IMR-90 (cell line): ENCODE measurements around the gene ABHD12. TPM values are rescaled to one million over a fixed set of nuclear protein-coding genes. Genes with fewer than 3 reads are reported as not detected.

Experiments used
- ATAC-seq: fragments of 200-7000 bp; cut with Tn5 transposase; 2 replicates; pipeline ENCODE4 v1.9.1; 2020; ENCODE audit warnings: low read depth, mild to moderate bottlenecking, moderate library complexity
- BruUV-seq: library from RNA; stranded (reverse); fragments of 400-500 nt; replicated peaks from 2 replicates; lab custom pipeline; 2021; lab: Mats Ljungman, UMichigan
- CTCF ChIA-PET: fragments of 300-600 bp; formaldehyde crosslinking; extraction: SDS; loops from one replicate; lab custom pipeline; 2021; ENCODE audit warnings: antibody characterized with exemption; lab: Yijun Ruan, JAX
- POLR2A ChIA-PET: fragments of 300-600 bp; sonication (Branson Sonifier 250); formaldehyde crosslinking; loops from one replicate; lab custom pipeline; 2022; ENCODE audit warnings: antibody characterized with exemption; ENCODE audit not compliant: unreplicated experiment; lab: Charles Lee
- DNase-seq: peaks from one replicate; pipeline ENCODE4 v3.0.0; 2013
- H2AFZ ChIP-seq: replicated peaks from 2 replicates; pipeline ENCODE3; 2013; ENCODE audit warnings: low read length, mild to moderate bottlenecking; ENCODE audit not compliant: poor library complexity
- H2AK5ac ChIP-seq: 2 replicates; pipeline ENCODE4 v1.6.1; 2013; ENCODE audit warnings: low read depth, low read length, inconsistent platforms
- H2AK9ac ChIP-seq: replicated peaks from 2 replicates; pipeline ENCODE3; 2013; ENCODE audit warnings: mild to moderate bottlenecking, low read depth, low read length, moderate library complexity; ENCODE audit not compliant: poor library complexity
- H2BK120ac ChIP-seq: 2 replicates; pipeline ENCODE4 v1.6.1; 2013; ENCODE audit warnings: low read depth, low read length, inconsistent platforms
- H2BK15ac ChIP-seq: 3 replicates; pipeline ENCODE4 v1.6.1; 2013; ENCODE audit warnings: low read depth, low read length, inconsistent platforms
- H2BK20ac ChIP-seq: 2 replicates; pipeline ENCODE4 v1.6.1; 2013; ENCODE audit warnings: low read depth, mild to moderate bottlenecking, inconsistent platforms, low read length, moderate library complexity
- H2BK5ac ChIP-seq: 2 replicates; pipeline ENCODE4 v1.6.1; 2013; ENCODE audit warnings: mild to moderate bottlenecking, low read depth, low read length, inconsistent platforms; ENCODE audit not compliant: poor library complexity, severe bottlenecking
- H3K14ac ChIP-seq: replicated peaks from 2 replicates; pipeline ENCODE4 v1.6.1; 2013; ENCODE audit warnings: low read depth, low read length, inconsistent platforms
- H3K18ac ChIP-seq: 2 replicates; pipeline ENCODE4 v1.6.1; 2013; ENCODE audit warnings: low read depth, low read length, control low read depth
- H3K23ac ChIP-seq: 2 replicates; pipeline ENCODE4 v1.6.1; 2013; ENCODE audit warnings: low read depth, low read length, inconsistent platforms
- H3K27ac ChIP-seq: 2 replicates; pipeline ENCODE4 v1.5.1; 2013; ENCODE audit warnings: mild to moderate bottlenecking, control low read depth, low read length; ENCODE audit not compliant: insufficient read depth
- H3K27me3 ChIP-seq: 2 replicates; pipeline ENCODE4 v1.6.1; 2013; ENCODE audit warnings: low read length; ENCODE audit not compliant: control insufficient read depth, insufficient read depth
- H3K36me3 ChIP-seq: 2 replicates; pipeline ENCODE4 v1.6.1; 2013; ENCODE audit warnings: low read length, mixed read lengths; ENCODE audit not compliant: control insufficient read depth, insufficient read depth
- H3K4ac ChIP-seq: 2 replicates; pipeline ENCODE4 v1.6.1; 2013; ENCODE audit warnings: low read depth, low read length, inconsistent platforms
- H3K4me1 ChIP-seq: 2 replicates; pipeline ENCODE4 v1.6.1; 2013; ENCODE audit warnings: low read length, mixed read lengths; ENCODE audit not compliant: control insufficient read depth, insufficient read depth
- H3K4me2 ChIP-seq: 2 replicates; pipeline ENCODE4 v1.6.1; 2013; ENCODE audit warnings: low read depth, mild to moderate bottlenecking, control low read depth, low read length, moderate library complexity
- H3K4me3 ChIP-seq: 2 replicates; pipeline ENCODE4 v1.5.1; 2013; ENCODE audit warnings: low read depth, mild to moderate bottlenecking, control low read depth, low read length, moderate library complexity; ENCODE audit not compliant: insufficient read depth
- H3K56ac ChIP-seq: 2 replicates; pipeline ENCODE4 v1.6.1; 2013; ENCODE audit warnings: low read length, inconsistent platforms; ENCODE audit not compliant: insufficient read depth; ENCODE audit errors: extremely low read depth
- H3K79me1 ChIP-seq, 2 experiments: 2 replicates each; pipeline ENCODE4 v1.6.1; 2013; ENCODE audit warnings: low read length in 2 of 2, inconsistent platforms in 1 of 2, low read depth in 1 of 2
- H3K9ac ChIP-seq: 2 replicates; pipeline ENCODE4 v1.6.1; 2013; ENCODE audit warnings: low read depth, low read length, control low read depth
- H3K9me1 ChIP-seq: 2 replicates; pipeline ENCODE4 v1.6.1; 2013; ENCODE audit warnings: low read length, inconsistent platforms; ENCODE audit not compliant: insufficient read depth
- H3K9me3 ChIP-seq: 2 replicates; pipeline ENCODE4 v1.6.1; 2013; ENCODE audit warnings: low read length; ENCODE audit not compliant: control insufficient read depth, insufficient read depth
- H4K20me1 ChIP-seq: 2 replicates; pipeline ENCODE4 v1.6.1; 2013; ENCODE audit warnings: low read length, inconsistent platforms; ENCODE audit not compliant: insufficient read depth
- H4K5ac ChIP-seq: 2 replicates; pipeline ENCODE4 v1.6.1; 2013; ENCODE audit warnings: mild to moderate bottlenecking, low read depth, low read length, control low read depth
- H4K8ac ChIP-seq, 2 experiments: 2 replicates each; pipeline ENCODE4 v1.6.1; 2013; ENCODE audit warnings: low read depth in 2 of 2, low read length in 2 of 2, control low read depth in 1 of 2, inconsistent platforms in 1 of 2
- H4K91ac ChIP-seq: 2 replicates; pipeline ENCODE4 v1.6.1; 2013; ENCODE audit warnings: low read depth, low read length, inconsistent platforms; ENCODE audit not compliant: insufficient read depth
- BHLHE40 ChIP-seq: fragments of 150-350 bp; IDR thresholded peaks from 2 replicates; pipeline ENCODE4 v1.6.1; 2016; ENCODE audit warnings: mild to moderate bottlenecking, low read depth, low read length
- CEBPB ChIP-seq: IDR thresholded peaks from 2 replicates; pipeline ENCODE4 v1.6.1; 2012; ENCODE audit warnings: low read depth, low read length, improper control_type of control experiment
- CHD1 ChIP-seq: IDR thresholded peaks from 2 replicates; pipeline ENCODE4 v1.6.1; 2012; ENCODE audit warnings: low read depth, low read length, improper control_type of control experiment
- FOS ChIP-seq: fragments of 150-350 bp; IDR thresholded peaks from 2 replicates; pipeline ENCODE4 v1.6.1; 2016; ENCODE audit warnings: low read depth, low read length
- MAFK ChIP-seq: IDR thresholded peaks from 2 replicates; pipeline ENCODE4 v1.6.1; 2012; ENCODE audit warnings: low read depth, low read length, improper control_type of control experiment
- MAZ ChIP-seq: IDR thresholded peaks from 2 replicates; pipeline ENCODE4 v1.6.1; 2012; ENCODE audit warnings: low read depth, mild to moderate bottlenecking, low read length, improper control_type of control experiment, moderate library complexity, borderline replicate concordance
- MXI1 ChIP-seq: IDR thresholded peaks from 2 replicates; pipeline ENCODE4 v1.6.1; 2012; ENCODE audit warnings: low read depth, mild to moderate bottlenecking, low read length, moderate library complexity, borderline replicate concordance
- NFE2L2 ChIP-seq: fragments of 150-350 bp; IDR thresholded peaks from 2 replicates; pipeline ENCODE4 v1.6.1; 2016; ENCODE audit warnings: low read depth, mild to moderate bottlenecking, low read length
- POLR2A ChIP-seq: IDR thresholded peaks from 2 replicates; pipeline ENCODE4 v1.6.1; 2012; ENCODE audit warnings: mild to moderate bottlenecking, low read depth, low read length
- RAD21 ChIP-seq: IDR thresholded peaks from 2 replicates; pipeline ENCODE4 v1.6.1; 2012; ENCODE audit warnings: low read length, improper control_type of control experiment
- RCOR1 ChIP-seq: IDR thresholded peaks from 2 replicates; pipeline ENCODE4 v1.6.1; 2012; ENCODE audit warnings: mild to moderate bottlenecking, low read length, improper control_type of control experiment; ENCODE audit not compliant: insufficient replicate concordance
- RFX5 ChIP-seq: IDR thresholded peaks from 2 replicates; pipeline ENCODE4 v1.8.0; 2012; ENCODE audit warnings: low read depth, mild to moderate bottlenecking, low read length, moderate library complexity
- SMC3 ChIP-seq: fragments of 150-350 bp; IDR thresholded peaks from 2 replicates; pipeline ENCODE4 v1.6.1; 2016; ENCODE audit warnings: low read depth, mild to moderate bottlenecking, antibody characterized with exemption, low read length, moderate library complexity
- WGBS, 2 experiments: methylation state at CpG; one replicate each; pipeline versions ENCODE4 v1.1.5 to v1.1.7; 2013; ENCODE audit warnings: missing lambda C conversion rate in 2 of 2; ENCODE audit not compliant: insufficient read length in 1 of 2; ENCODE audit errors: extremely low coverage in 2 of 2; 5-methylcytosine and 5-hydroxymethylcytosine counted together
- dilution Hi-C: fragments of 300-500 bp; cut with HindIII; formaldehyde crosslinking; loops from one replicate; pipeline ENCODE4 v1.14.3; 2018; ENCODE audit warnings: low sequenced_read_pairs; ENCODE audit not compliant: unreplicated experiment
- in situ Hi-C: fragments of 300-500 bp; cut with MboI; formaldehyde crosslinking; loops from 3 replicates; pipeline ENCODE4 v1.14.3; 2019; ENCODE audit warnings: low sequenced_read_pairs, inconsistent platforms, mixed read lengths
- intact Hi-C: fragments of 100-400 bp; cut with micrococcal nuclease; formaldehyde crosslinking; loops from 2 replicates; pipeline ENCODE4 v1.10.0; 2022
- polyA plus RNA-seq, 3 experiments: library from polyadenylated mRNA; depleted of rRNA; stranded (reverse); fragments of >200 nt; gene quantifications; 2 replicates each; pipeline ENCODE4 v1.2.3, GENCODE V29; 2012; ENCODE audit warnings: low replicate concordance in 1 of 3
- total RNA-seq: library from RNA; depleted of rRNA; stranded (reverse); fragments of >200 nt; gene quantifications from 2 replicates; pipeline ENCODE4 v1.2.3, GENCODE V29; 2012
- TF ChIP-seq, protein P1 (sequence below): fragments of 150-350 bp; IDR thresholded peaks from 2 replicates; pipeline ENCODE4 v1.6.1; 2017; ENCODE audit warnings: mild to moderate bottlenecking, antibody characterized with exemption, low read length, low read depth
- TF ChIP-seq, protein P2 (sequence below): conservative IDR thresholded peaks from 2 replicates; pipeline ENCODE4 v1.5.1; 2012; ENCODE audit warnings: mild to moderate bottlenecking, low read depth, low read length, improper control_type of control experiment
- TF ChIP-seq, protein P3 (sequence below): fragments of 150-350 bp; IDR thresholded peaks from 2 replicates; pipeline ENCODE4 v1.6.1; 2016; ENCODE audit warnings: low read depth, mild to moderate bottlenecking, low read length, moderate library complexity, borderline replicate concordance

Gene ABHD12
- total and polyA plus RNA-seq, 2 of the 4 experiments (the other 2 are of a cell fraction): 80.7 to 108 TPM

DNA sequence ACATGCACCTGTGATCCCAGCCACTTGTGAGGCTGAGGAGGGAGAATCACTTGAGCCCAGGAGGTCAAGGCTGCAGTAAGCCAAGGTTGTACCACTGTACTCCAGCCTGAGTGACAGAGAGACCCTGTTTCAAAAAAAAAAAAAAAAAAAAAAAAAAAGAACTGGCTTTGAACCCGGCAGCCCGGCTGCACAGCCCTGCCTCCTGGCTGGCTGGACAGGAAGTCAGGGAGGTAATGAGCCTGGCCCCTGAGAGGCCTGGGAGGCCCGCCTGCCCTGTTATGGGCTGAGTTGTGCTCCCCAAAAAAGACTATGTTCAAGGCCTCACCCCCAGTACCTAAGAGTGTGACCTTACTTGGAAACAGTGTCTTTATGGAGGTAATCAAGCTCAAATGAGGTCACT lies 65.6 kb downstream of the ABHD12 start:
- H4K91ac ChIP-seq: no peak overlapping the region
- no peak overlapping the region for H3K27ac ChIP-seq
- no peak overlapping the region for H3K18ac ChIP-seq
- ChIA-PET POLR2A (interaction anchor here (0.5 kb wide), 1 partner anchor 71 kb away, joined by 4 read pairs; no protein-coding TSS in a partner anchor), CTCF (no interaction called here)
- no peak overlapping the region for H4K8ac ChIP-seq
- peaks cover 5% of the 10 kb centered on the region for H3K36me3 ChIP-seq
- BruUV-seq: no TSS peak
- H3K4me3 ChIP-seq: no peak overlapping the region
- H2BK120ac ChIP-seq: no peak overlapping the region
- H2BK15ac ChIP-seq: no peak overlapping the region
- no peak overlapping the region for H2BK5ac ChIP-seq
- dilution Hi-C loops: no loop called here
- DNase-seq: no peak
- no peak overlapping the region for H2AK5ac ChIP-seq
- no peak overlapping the region for H2AFZ ChIP-seq
- no peak overlapping the region for H3K9ac ChIP-seq
- H3K4ac ChIP-seq: no peak overlapping the region
- H3K79me1 ChIP-seq: peaks cover 47 to 78% of the 10 kb centered on the region in 2 experiments
- no peak overlapping the region for H2AK9ac ChIP-seq
- no peak overlapping the region for H3K4me2 ChIP-seq
- no peaks in the 10 kb centered on the region for H3K9me3 ChIP-seq
- intact Hi-C loops: no loop called here
- no peak overlapping the region for H4K5ac ChIP-seq
- in situ Hi-C loops: loop anchor here (5.0 kb wide), 1 partner anchor 42 kb away; no protein-coding TSS in a partner anchor
- no peak overlapping the region for H3K14ac ChIP-seq
- TF ChIP-seq, protein P1, sequence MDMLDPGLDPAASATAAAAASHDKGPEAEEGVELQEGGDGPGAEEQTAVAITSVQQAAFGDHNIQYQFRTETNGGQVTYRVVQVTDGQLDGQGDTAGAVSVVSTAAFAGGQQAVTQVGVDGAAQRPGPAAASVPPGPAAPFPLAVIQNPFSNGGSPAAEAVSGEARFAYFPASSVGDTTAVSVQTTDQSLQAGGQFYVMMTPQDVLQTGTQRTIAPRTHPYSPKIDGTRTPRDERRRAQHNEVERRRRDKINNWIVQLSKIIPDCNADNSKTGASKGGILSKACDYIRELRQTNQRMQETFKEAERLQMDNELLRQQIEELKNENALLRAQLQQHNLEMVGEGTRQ: no peak
- TF ChIP-seq MXI1 (no peak), RFX5 (no peak), BHLHE40 (no peak), MAZ (no peak), CHD1 (no peak), FOS (no peak), POLR2A (no peak), NFE2L2 (no peak), RAD21 (no peak), SMC3 (no peak), CEBPB (no peak), MAFK (no peak), RCOR1 (no peak)
- TF ChIP-seq, protein P2, sequence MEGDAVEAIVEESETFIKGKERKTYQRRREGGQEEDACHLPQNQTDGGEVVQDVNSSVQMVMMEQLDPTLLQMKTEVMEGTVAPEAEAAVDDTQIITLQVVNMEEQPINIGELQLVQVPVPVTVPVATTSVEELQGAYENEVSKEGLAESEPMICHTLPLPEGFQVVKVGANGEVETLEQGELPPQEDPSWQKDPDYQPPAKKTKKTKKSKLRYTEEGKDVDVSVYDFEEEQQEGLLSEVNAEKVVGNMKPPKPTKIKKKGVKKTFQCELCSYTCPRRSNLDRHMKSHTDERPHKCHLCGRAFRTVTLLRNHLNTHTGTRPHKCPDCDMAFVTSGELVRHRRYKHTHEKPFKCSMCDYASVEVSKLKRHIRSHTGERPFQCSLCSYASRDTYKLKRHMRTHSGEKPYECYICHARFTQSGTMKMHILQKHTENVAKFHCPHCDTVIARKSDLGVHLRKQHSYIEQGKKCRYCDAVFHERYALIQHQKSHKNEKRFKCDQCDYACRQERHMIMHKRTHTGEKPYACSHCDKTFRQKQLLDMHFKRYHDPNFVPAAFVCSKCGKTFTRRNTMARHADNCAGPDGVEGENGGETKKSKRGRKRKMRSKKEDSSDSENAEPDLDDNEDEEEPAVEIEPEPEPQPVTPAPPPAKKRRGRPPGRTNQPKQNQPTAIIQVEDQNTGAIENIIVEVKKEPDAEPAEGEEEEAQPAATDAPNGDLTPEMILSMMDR: no peak
- TF ChIP-seq, protein P3, sequence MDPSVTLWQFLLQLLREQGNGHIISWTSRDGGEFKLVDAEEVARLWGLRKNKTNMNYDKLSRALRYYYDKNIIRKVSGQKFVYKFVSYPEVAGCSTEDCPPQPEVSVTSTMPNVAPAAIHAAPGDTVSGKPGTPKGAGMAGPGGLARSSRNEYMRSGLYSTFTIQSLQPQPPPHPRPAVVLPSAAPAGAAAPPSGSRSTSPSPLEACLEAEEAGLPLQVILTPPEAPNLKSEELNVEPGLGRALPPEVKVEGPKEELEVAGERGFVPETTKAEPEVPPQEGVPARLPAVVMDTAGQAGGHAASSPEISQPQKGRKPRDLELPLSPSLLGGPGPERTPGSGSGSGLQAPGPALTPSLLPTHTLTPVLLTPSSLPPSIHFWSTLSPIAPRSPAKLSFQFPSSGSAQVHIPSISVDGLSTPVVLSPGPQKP: no peak
- no peak overlapping the region for H3K56ac ChIP-seq
- no CpG with 5 or more reads among the region's 3 CpGs for WGBS, 2 experiments
- ATAC-seq: no peak
- no peak overlapping the region for H3K23ac ChIP-seq
- no peak overlapping the region for H2BK20ac ChIP-seq
- H3K27me3 ChIP-seq: no peaks in the 10 kb centered on the region
- peaks cover 37% of the 10 kb centered on the region for H4K20me1 ChIP-seq
- H3K9me1 ChIP-seq: peaks cover 39% of the 10 kb centered on the region
- H3K4me1 ChIP-seq: peaks cover 19% of the 10 kb centered on the region
